CD4-positive, CD25-positive, alpha-beta regulatory T cell (primary cell): Measurements from ENCODE around the gene PGBD2. TPM values are rescaled to one million over a fixed set of nuclear protein-coding genes. Genes with fewer than 3 reads are reported as not detected.
"Not testable (repeated sequence)": the region's sequence is repeated elsewhere in the genome, so short reads cannot be mapped to it uniquely, and the experiment has no call there.

Experiments
- ATAC-seq, 2 donors: fragments of 150-1000 bp; cut with Tn5 transposase; one replicate each; pipeline ENCODE4 v1.10.0; 2021; ENCODE audit warnings: low read depth in 2 of 2, moderate number of reproducible peaks in 2 of 2, moderate library complexity in 1 of 2
- DNase-seq, 3 donors: peaks; one replicate each; pipeline versions ENCODE4 v3.0.0 to v3.0.0-alpha.2; 2012 to 2022; ENCODE audit warnings: mixed read lengths in 1 of 3
- H3K27ac ChIP-seq: one replicate; pipeline ENCODE4 v1.7.0; 2013; ENCODE audit warnings: mild to moderate bottlenecking, low read length; ENCODE audit not compliant: insufficient read depth, poor library complexity, severe bottlenecking
- H3K27me3 ChIP-seq: one replicate; pipeline ENCODE4 v1.7.0; 2013; ENCODE audit warnings: low read length; ENCODE audit not compliant: control insufficient read depth, insufficient read depth
- H3K36me3 ChIP-seq: one replicate; pipeline ENCODE4 v1.7.0; 2013; ENCODE audit warnings: mild to moderate bottlenecking, low read length, moderate library complexity; ENCODE audit not compliant: control insufficient read depth, insufficient read depth
- H3K4me1 ChIP-seq: 2 replicates; pipeline ENCODE4 v1.7.0; 2013; ENCODE audit warnings: mild to moderate bottlenecking, low read length; ENCODE audit not compliant: insufficient read depth, control insufficient read depth, poor library complexity, severe bottlenecking
- H3K4me3 ChIP-seq: one replicate; pipeline ENCODE4 v1.7.0; 2013; ENCODE audit warnings: low read depth, mild to moderate bottlenecking, low read length, moderate library complexity
- H3K9me3 ChIP-seq, 2 experiments: 1 replicate in 1 of 2; 2 replicates in 1 of 2; pipeline ENCODE4 v1.7.0; 2013; ENCODE audit warnings: low read length in 2 of 2, mild to moderate bottlenecking in 1 of 2, moderate library complexity in 1 of 2; ENCODE audit not compliant: control insufficient read depth in 2 of 2
- H3K27ac Mint-ChIP-seq, 3 donors: one replicate each; pipeline ENCODE4 v1.8.0; 2020 to 2022; ENCODE audit warnings: mild to moderate bottlenecking in 3 of 3, mixed read lengths in 3 of 3, moderate library complexity in 2 of 3
- H3K27me3 Mint-ChIP-seq: one replicate; pipeline ENCODE4 v1.8.0; 2022; ENCODE audit warnings: mild to moderate bottlenecking, mixed read lengths
- H3K36me3 Mint-ChIP-seq: one replicate; pipeline ENCODE4 v1.8.0; 2020; ENCODE audit warnings: mixed read lengths
- H3K4me1 Mint-ChIP-seq, 4 donors: one replicate each; pipeline ENCODE4 v1.8.0; 2020 to 2022; ENCODE audit warnings: mixed read lengths in 4 of 4, mild to moderate bottlenecking in 1 of 4
- H3K4me3 Mint-ChIP-seq, 4 donors: one replicate each; pipeline ENCODE4 v1.8.0; 2020 to 2022; ENCODE audit warnings: mild to moderate bottlenecking in 4 of 4, mixed read lengths in 4 of 4, moderate library complexity in 3 of 4
- H3K9me3 Mint-ChIP-seq, 7 donors: one replicate each; pipeline ENCODE4 v1.8.0; 2020 to 2022; ENCODE audit warnings: mixed read lengths in 7 of 7, mild to moderate bottlenecking in 3 of 7, moderate library complexity in 2 of 7
- polyA plus RNA-seq, 4 donors: library from polyadenylated mRNA; unstranded; fragments of 300-500 nt; fragmentation: Illumina TruSeq; gene quantifications; one replicate each; pipeline ENCODE4 v1.2.3, GENCODE V29; 2021
- total RNA-seq: library from RNA; stranded (reverse); gene quantifications from one replicate; pipeline ENCODE4 v1.2.3, GENCODE V29; 2022

Gene PGBD2
- total and polyA plus RNA-seq, 5 donors from 2014 or later: 3.2 to 10.8 (median 8.0) TPM

DNA sequence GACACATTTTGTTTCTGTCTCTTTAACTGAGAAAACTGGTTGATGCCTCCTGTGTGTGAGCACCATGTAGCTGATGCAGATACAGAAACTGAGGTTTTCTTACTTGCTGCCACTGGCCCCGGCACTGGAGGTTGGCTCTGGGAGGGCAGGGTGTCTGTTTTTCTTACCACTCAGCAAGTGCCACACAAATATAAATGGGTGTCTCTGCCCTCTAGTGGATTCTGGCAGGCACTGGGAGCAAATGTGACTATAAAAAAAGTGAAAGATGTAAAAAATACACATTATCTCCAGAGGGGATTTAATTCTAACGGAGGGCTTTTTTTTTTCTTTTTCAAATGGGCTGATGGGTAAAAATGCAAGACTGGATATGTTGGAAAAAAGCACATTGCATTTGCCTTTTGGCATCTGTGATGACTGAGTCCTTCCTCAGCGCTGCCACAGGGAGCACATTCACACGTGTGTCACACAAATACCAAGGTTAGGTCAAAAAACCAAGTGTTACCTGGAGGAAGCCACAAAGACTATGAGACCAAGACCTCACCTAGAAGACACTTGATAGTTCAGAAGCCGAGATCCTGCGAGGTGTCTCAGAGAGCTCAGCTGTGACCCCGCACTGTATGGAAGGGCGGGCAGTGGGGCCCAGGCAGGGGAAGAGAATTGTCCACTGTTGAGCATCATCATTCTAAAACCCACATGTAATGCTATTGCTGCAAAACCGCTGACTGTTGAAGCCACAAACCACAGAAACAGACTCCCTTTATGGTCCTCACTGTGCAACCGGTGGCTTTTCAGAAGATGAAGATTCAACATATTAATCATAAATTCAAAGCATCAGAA lies 18.9 kb downstream of the PGBD2 start:
- Mint-ChIP-seq H3K27ac (peak overlapping the region; percentile 27 to 45 (median 40)), H3K36me3 (peaks cover 22% of the 10 kb centered on the region), H3K9me3 (peaks cover 0 to 1% (median 0%) of the 10 kb centered on the region in 7 donors), H3K27me3 (no peaks in the 10 kb centered on the region), H3K4me1 (peaks cover 12 to 16% (median 14%) of the 10 kb centered on the region in 4 donors), H3K4me3 (peak overlapping the region in 2 of 4 donors; percentile 12 to 13)
- H3K4me3 ChIP-seq: peak overlapping the region; percentile 12
- H3K4me1 ChIP-seq: peaks cover 8% of the 10 kb centered on the region
- ATAC-seq (peak; percentile 77), DNase-seq (peak in 2 of 3 donors; percentile 66 to 85)
- no peaks in the 10 kb centered on the region for H3K36me3 ChIP-seq
- no peak overlapping the region for H3K27ac ChIP-seq
- H3K27me3 ChIP-seq: no peaks in the 10 kb centered on the region
- H3K9me3 ChIP-seq: no peaks in the 10 kb centered on the region

DNA sequence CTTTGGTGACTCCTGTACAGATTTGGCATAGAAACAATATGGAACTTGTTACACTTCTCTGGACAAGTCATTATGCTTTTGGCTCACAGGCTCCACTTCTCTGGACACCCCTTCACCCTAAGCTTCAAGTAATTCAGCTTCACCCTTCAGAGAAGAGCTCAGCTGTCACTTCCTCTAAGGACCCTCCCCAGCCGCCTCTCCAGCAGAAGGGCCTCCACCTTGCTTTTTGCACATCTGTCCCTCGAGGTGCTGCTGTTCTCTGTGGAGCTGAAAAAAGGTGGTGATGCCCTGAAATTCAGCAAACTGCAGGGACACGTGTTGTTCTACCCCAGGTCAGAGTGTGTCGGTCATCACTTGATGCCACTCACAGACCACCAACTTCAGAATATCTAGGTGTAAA lies 19.8 kb downstream of the PGBD2 start:
- not testable (repeated sequence) for H3K27me3 Mint-ChIP-seq, ATAC-seq, H3K27ac ChIP-seq, H3K4me3 Mint-ChIP-seq, H3K9me3 ChIP-seq, H3K27me3 ChIP-seq, H3K4me3 ChIP-seq, H3K36me3 ChIP-seq, H3K4me1 ChIP-seq, H3K27ac Mint-ChIP-seq, H3K9me3 Mint-ChIP-seq
- Mint-ChIP-seq H3K4me1 (peaks cover 12 to 15% (median 14%) of the 10 kb centered on the region in 4 donors), H3K36me3 (peaks cover 18% of the 10 kb centered on the region)
- DNase-seq: peak in 1 of 3 donors; percentile 12

DNA sequence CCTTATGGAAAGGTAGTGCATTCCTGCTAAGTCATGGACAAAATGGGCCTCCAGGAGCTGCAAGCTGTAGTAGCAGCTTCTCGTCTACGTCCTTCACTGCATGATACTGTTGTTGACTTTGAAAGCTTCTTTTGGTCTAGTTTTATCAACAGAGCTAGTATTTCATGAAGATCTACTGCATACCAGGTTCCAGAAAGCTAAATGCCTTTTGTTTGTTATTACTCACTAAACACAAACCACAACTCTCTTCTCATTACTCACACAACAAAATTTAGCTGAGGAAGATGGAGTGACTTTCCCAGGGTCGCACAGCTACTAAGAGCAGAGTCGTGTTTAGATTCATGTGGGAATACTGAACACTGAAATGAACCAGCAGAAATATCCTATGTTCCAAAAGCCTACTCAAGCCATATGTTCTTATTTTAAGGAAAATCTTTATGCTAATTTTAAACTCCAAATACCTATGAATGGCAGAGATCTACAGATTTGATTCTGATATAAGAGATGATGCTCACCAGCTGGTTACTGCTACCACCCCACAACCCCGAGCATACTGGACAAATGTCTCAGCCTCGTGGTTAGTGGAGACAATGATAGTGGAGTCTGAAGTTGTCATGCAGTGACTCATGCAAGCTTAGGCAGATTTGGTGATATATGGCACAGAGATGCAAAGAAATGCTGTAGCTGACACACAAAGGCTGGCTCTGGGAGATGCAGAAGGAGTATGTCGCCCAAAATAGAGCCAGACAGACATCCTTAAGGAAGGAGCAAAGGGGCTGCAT lies 20.6 kb downstream of the PGBD2 start:
- DNase-seq (no peak), ATAC-seq (no peak)
- Histone ChIP-seq H3K27ac (no peak overlapping the region), H3K4me1 (peaks cover 8% of the 10 kb centered on the region), H3K36me3 (no peaks in the 10 kb centered on the region), H3K27me3 (no peaks in the 10 kb centered on the region), H3K4me3 (no peak overlapping the region), H3K9me3 (no peaks in the 10 kb centered on the region)
- H3K4me1 Mint-ChIP-seq: peaks cover 8 to 13% (median 12%) of the 10 kb centered on the region in 4 donors
- H3K36me3 Mint-ChIP-seq: peaks cover 14% of the 10 kb centered on the region
- peaks cover 0 to 1% (median 0%) of the 10 kb centered on the region in 7 donors for H3K9me3 Mint-ChIP-seq
- H3K4me3 Mint-ChIP-seq: no peak overlapping the region
- no peaks in the 10 kb centered on the region for H3K27me3 Mint-ChIP-seq
- H3K27ac Mint-ChIP-seq: peak overlapping the region in 1 of 3 donors; percentile 8

DNA sequence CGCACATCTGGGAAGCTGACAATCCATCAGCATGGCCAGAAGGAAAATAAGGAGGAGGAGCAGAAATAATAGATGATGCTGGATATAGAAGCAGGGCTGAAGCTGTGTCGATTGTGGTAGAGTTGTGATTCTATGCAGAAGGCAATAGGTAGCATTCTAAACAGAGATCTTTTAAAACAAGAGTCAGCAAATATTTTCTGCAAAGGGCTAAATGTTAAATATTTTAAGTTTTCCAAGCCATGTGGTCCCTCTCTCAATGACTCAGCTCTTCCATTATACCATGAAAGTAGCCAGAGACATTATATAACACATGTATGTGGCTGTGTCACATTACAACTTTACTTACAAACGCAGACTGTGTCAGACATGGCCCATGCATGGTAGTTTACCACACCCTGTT lies 21.2 kb downstream of the PGBD2 start:
- not testable (repeated sequence) for DNase-seq, ATAC-seq, H3K9me3 Mint-ChIP-seq, H3K4me3 Mint-ChIP-seq, H3K4me1 ChIP-seq, H3K4me3 ChIP-seq, H3K27me3 ChIP-seq, H3K27ac Mint-ChIP-seq, H3K36me3 ChIP-seq, H3K27me3 Mint-ChIP-seq, H3K27ac ChIP-seq, H3K9me3 ChIP-seq
- H3K4me1 Mint-ChIP-seq: peaks cover 8 to 13% (median 12%) of the 10 kb centered on the region in 4 donors
- peaks cover 11% of the 10 kb centered on the region for H3K36me3 Mint-ChIP-seq

DNA sequence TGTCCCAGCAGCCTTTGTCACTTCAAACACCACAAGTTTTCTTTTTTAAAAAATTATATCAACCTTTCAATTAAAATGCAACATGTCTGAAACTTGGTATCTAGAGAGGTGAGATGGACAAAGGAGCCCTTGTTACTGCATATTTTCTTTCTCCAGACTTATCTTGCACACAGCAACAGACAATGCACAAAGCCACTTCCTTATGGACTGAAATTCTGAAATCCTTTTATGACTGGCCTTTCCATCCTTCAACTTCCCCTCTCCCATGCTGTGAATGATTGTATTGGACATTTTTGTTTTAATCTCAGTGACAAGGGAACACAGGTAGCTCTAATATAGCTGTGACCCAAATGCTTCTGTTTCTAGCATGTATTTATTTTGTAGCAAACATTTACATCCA lies 22.1 kb downstream of the PGBD2 start:
- not testable (repeated sequence) for H3K27ac ChIP-seq, H3K4me3 ChIP-seq, H3K27ac Mint-ChIP-seq, DNase-seq, H3K27me3 ChIP-seq, ATAC-seq, H3K9me3 Mint-ChIP-seq, H3K4me1 ChIP-seq, H3K4me3 Mint-ChIP-seq, H3K9me3 ChIP-seq, H3K27me3 Mint-ChIP-seq, H3K36me3 ChIP-seq, H3K36me3 Mint-ChIP-seq
- H3K4me1 Mint-ChIP-seq: peaks cover 7 to 12% (median 9%) of the 10 kb centered on the region in 4 donors

DNA sequence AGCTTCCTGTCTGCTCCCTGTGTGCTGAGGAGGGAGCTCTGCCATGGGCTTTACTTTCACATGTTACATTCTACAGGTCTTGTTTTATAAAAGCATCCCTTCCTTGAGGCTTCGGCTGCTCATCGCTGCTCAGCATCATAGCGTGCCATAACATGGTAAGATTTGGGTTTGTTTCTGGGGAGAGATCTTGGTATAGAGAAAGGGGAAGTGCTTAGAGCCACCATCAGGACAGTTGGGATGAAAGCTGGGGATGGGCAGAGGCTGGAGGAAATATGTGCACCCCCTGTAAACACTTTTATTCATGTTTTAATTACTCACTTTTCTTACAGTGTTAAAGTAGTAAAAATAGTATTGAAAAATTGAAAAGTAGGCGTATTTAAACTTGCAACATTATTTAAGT lies 24.0 kb downstream of the PGBD2 start:
- ATAC-seq, H3K4me3 ChIP-seq, H3K4me1 ChIP-seq, H3K4me1 Mint-ChIP-seq, DNase-seq, H3K36me3 ChIP-seq, H3K4me3 Mint-ChIP-seq, H3K27me3 ChIP-seq, H3K36me3 Mint-ChIP-seq, H3K27me3 Mint-ChIP-seq, H3K9me3 Mint-ChIP-seq, H3K27ac ChIP-seq, H3K27ac Mint-ChIP-seq, H3K9me3 ChIP-seq: not testable (repeated sequence)

DNA sequence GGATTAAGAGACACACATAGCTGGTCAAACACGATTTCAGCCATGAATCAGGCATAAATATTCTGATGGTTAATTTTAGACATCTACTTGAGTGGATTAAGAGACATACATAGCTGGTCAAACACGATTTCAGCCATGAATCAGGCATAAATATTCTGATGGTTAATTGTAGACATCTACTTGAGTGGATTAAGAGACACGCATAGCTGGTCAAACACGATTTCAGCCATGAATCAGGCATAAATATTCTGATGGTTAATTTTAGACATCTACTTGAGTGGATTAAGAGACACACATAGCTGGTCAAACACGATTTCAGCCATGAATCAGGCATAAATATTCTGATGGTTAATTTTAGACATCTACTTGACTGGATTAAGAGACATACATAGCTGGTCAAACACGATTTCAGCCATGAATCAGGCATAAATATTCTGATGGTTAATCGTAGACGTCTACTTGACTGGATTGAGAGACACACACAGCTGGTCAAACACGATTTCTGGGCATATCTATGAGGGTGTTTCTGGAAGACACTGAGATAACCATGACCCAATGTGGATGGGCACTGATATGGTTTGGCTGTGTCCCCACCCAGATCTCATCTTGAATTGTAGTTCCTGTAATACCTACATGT lies 32.3 kb downstream of the PGBD2 start:
- not testable (repeated sequence) for H3K9me3 Mint-ChIP-seq, ATAC-seq, DNase-seq, H3K4me3 ChIP-seq, H3K36me3 Mint-ChIP-seq, H3K4me1 Mint-ChIP-seq, H3K27me3 Mint-ChIP-seq, H3K4me1 ChIP-seq, H3K4me3 Mint-ChIP-seq, H3K9me3 ChIP-seq, H3K36me3 ChIP-seq, H3K27ac Mint-ChIP-seq, H3K27me3 ChIP-seq, H3K27ac ChIP-seq
